ENCODE measurements around the gene GCN1. TPM values are rescaled to one million over a fixed set of nuclear protein-coding genes. Genes with fewer than 3 reads are reported as not detected.

GCN1 gene
- polyA plus RNA-seq, 4 donors, result 12.3 to 47.9 (median 21.0) TPM

- Histone ChIP-seq H3K27me3 (ENCODE audit: control insufficient read depth in 3 of 3, insufficient read depth in 3 of 3, low read length in 3 of 3) (no peaks in the 10 kb centered on the region), H3K36me3 (ENCODE audit: control insufficient read depth in 3 of 3, insufficient read depth in 2 of 3, low read depth in 1 of 3, low read length in 3 of 3) (peaks cover 15 to 94% (median 36%) of the 10 kb centered on the region in 3 donors), H3K4me3 (ENCODE audit: low read depth in 1 of 3, low read length in 3 of 3) (no peak overlapping the region), H3K9me3 (ENCODE audit: control insufficient read depth in 2 of 2, insufficient read depth in 1 of 2, low read depth in 1 of 2, low read length in 1 of 2) (no peaks in the 10 kb centered on the region), H3K4me1 (ENCODE audit: control insufficient read depth in 3 of 3, insufficient read depth in 2 of 3, low read depth in 1 of 3, low read length in 2 of 3) (no peaks in the 10 kb centered on the region), H3K27ac (ENCODE audit: low read depth in 1 of 3, low read length in 2 of 3) (no peak overlapping the region)
- WGBS, 3 donors, result 95 to 98% (median 96%) methylated on average over 15 of the region's 15 CpGs
- DNase-seq (no peak), FAIRE-seq (no peak)
These were observed 63.4 kb downstream of the GCN1 start for GRCh38 chr12:120131116-120131515.

DNA sequence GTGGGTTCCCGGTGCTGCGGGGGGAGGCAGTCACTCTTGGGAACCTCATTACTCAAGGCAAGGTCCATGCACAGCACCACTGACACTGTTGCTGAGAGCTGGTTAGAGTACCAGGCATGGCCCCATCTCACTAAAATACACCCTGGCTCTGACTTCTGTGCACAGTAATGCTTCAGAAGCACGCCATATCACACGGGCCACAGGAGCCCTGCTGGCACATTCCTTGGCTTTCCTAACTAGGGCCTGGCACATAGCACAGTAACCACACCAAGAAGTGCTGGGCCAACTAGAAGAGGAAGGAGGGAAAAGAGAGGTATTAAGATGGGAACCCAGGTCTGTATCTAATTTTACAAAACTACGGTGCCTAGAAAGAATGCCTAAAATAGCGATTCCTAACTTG, 64.5 kb downstream of the GCN1 start:
- Histone ChIP-seq H3K36me3 (ENCODE audit: control insufficient read depth in 3 of 3, insufficient read depth in 2 of 3, low read depth in 1 of 3, low read length in 3 of 3) (peaks cover 15 to 93% (median 35%) of the 10 kb centered on the region in 3 donors), H3K27ac (ENCODE audit: low read depth in 1 of 3, low read length in 2 of 3) (no peak overlapping the region), H3K4me3 (ENCODE audit: low read depth in 1 of 3, low read length in 3 of 3) (no peak overlapping the region), H3K4me1 (ENCODE audit: control insufficient read depth in 3 of 3, insufficient read depth in 2 of 3, low read depth in 1 of 3, low read length in 2 of 3) (no peaks in the 10 kb centered on the region), H3K27me3 (ENCODE audit: control insufficient read depth in 3 of 3, insufficient read depth in 3 of 3, low read length in 3 of 3) (no peaks in the 10 kb centered on the region), H3K9me3 (ENCODE audit: control insufficient read depth in 2 of 2, insufficient read depth in 1 of 2, low read depth in 1 of 2, low read length in 1 of 2) (no peaks in the 10 kb centered on the region)
- 92 to 95% (median 95%) methylated on average over 6 of the region's 6 CpGs for WGBS, 3 donors
- FAIRE-seq, result no peak
- no peak for DNase-seq

- no peaks in the 10 kb centered on the region for H3K27me3 ChIP-seq (ENCODE audit: control insufficient read depth in 3 of 3, insufficient read depth in 3 of 3, low read length in 3 of 3)
- H3K9me3 ChIP-seq (ENCODE audit: control insufficient read depth in 2 of 2, insufficient read depth in 1 of 2, low read depth in 1 of 2, low read length in 1 of 2), result no peaks in the 10 kb centered on the region
- H3K4me3 ChIP-seq (ENCODE audit: low read depth in 1 of 3, low read length in 3 of 3), result no peak overlapping the region
- H3K4me1 ChIP-seq (ENCODE audit: control insufficient read depth in 3 of 3, insufficient read depth in 2 of 3, low read depth in 1 of 3, low read length in 2 of 3), result no peaks in the 10 kb centered on the region
- DNase-seq (no peak), FAIRE-seq (no peak)
- WGBS, 3 donors, result 64 to 88% (median 74%) methylated on average over 2 of the region's 2 CpGs
- H3K27ac ChIP-seq (ENCODE audit: low read depth in 1 of 3, low read length in 2 of 3), result no peak overlapping the region
- H3K36me3 ChIP-seq (ENCODE audit: control insufficient read depth in 3 of 3, insufficient read depth in 2 of 3, low read depth in 1 of 3, low read length in 3 of 3), result peaks cover 15 to 59% (median 18%) of the 10 kb centered on the region in 3 donors
These were observed 67.9 kb downstream of the GCN1 start for GRCh38 chr12:120126635-120127005.

DNA sequence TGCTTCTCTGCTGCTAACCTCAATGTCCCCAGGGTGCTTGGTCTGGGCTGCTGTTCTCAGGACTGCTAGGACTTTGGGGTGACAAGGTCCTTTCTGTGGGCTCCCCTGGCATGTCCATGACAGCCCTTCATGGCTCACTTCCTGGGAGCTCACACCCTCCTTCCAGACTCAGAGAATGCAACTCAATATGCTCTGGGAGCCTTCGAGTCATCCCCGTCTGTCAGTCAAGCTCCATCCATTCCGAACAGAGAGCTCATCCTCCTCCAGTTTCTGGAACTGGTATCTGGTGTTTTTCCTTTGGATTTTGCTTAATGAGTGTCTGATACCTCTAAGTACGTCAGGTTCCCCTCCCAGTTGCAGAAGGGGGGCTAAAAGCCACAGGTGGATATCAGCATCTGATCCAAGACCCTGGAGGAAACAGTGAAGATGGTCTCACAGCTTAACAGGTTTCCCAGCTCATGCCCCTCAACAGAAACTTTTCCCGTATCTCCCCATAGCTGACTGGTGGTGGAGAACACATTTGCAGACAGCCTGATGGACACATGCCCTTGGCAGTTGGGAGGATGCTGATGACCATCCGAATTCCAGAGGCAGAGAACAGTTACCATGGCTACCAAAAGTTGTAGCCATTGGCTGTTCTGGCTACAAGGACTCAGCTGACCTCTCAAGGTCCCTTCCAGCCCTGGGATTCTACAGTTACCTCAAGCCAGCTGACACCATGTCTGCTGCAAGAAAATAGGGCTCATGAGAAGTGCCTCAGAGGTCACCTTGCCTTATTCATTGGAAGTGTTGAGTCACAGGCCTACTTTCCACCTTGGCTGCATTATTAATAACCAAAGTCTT, 68.5 kb downstream of the GCN1 start:
- FAIRE-seq (no peak), DNase-seq (no peak)
- H3K4me3 ChIP-seq (ENCODE audit: low read depth in 1 of 3, low read length in 3 of 3), result no peak overlapping the region
- no peaks in the 10 kb centered on the region for H3K27me3 ChIP-seq (ENCODE audit: control insufficient read depth in 3 of 3, insufficient read depth in 3 of 3, low read length in 3 of 3)
- H3K27ac ChIP-seq (ENCODE audit: low read depth in 1 of 3, low read length in 2 of 3), result no peak overlapping the region
- no peaks in the 10 kb centered on the region for H3K9me3 ChIP-seq (ENCODE audit: control insufficient read depth in 2 of 2, insufficient read depth in 1 of 2, low read depth in 1 of 2, low read length in 1 of 2)
- no peaks in the 10 kb centered on the region for H3K4me1 ChIP-seq (ENCODE audit: control insufficient read depth in 3 of 3, insufficient read depth in 2 of 3, low read depth in 1 of 3, low read length in 2 of 3)
- 87 to 91% (median 90%) methylated on average over 6 of the region's 6 CpGs for WGBS, 3 donors
- H3K36me3 ChIP-seq (ENCODE audit: control insufficient read depth in 3 of 3, insufficient read depth in 2 of 3, low read depth in 1 of 3, low read length in 3 of 3), result peaks cover 11 to 53% (median 18%) of the 10 kb centered on the region in 3 donors

DNA sequence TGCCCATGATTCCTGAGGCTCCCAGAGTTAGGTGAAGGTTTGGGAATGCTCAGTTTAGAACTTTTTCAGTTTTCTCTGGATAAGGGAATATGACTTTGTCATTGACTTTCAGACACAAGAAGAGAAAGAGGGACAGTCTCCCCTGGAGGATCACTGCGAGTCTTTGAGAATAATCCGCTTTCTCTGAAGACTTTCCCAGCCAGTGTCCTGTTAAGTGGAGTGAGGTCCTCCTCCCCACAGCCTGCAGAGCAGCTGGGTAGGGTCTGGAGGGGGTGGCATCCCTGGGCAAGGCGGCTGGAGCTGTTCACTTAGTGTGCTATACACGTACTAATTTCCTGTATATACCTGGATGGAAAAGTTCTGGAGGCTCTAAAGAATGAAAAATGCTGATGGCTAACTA, 69.5 kb downstream of the GCN1 start:
- no peaks in the 10 kb centered on the region for H3K9me3 ChIP-seq (ENCODE audit: control insufficient read depth in 2 of 2, insufficient read depth in 1 of 2, low read depth in 1 of 2, low read length in 1 of 2)
- no peak overlapping the region for H3K4me3 ChIP-seq (ENCODE audit: low read depth in 1 of 3, low read length in 3 of 3)
- no peaks in the 10 kb centered on the region for H3K27me3 ChIP-seq (ENCODE audit: control insufficient read depth in 3 of 3, insufficient read depth in 3 of 3, low read length in 3 of 3)
- DNase-seq, result no peak
- FAIRE-seq, result no peak
- H3K27ac ChIP-seq (ENCODE audit: low read depth in 1 of 3, low read length in 2 of 3), result no peak overlapping the region
- H3K36me3 ChIP-seq (ENCODE audit: control insufficient read depth in 3 of 3, insufficient read depth in 2 of 3, low read depth in 1 of 3, low read length in 3 of 3), result peaks cover 10 to 44% (median 14%) of the 10 kb centered on the region in 3 donors
- 86 to 91% (median 87%) methylated on average over 4 of the region's 4 CpGs for WGBS, 3 donors
- H3K4me1 ChIP-seq (ENCODE audit: control insufficient read depth in 3 of 3, insufficient read depth in 2 of 3, low read depth in 1 of 3, low read length in 2 of 3), result no peaks in the 10 kb centered on the region

GRCh38 chr12:120121766-120122293, 72.7 kb downstream of the GCN1 start:
- Histone ChIP-seq H3K9me3 (ENCODE audit: control insufficient read depth in 2 of 2, insufficient read depth in 1 of 2, low read depth in 1 of 2, low read length in 1 of 2) (no peaks in the 10 kb centered on the region), H3K4me1 (ENCODE audit: control insufficient read depth in 3 of 3, insufficient read depth in 2 of 3, low read depth in 1 of 3, low read length in 2 of 3) (peaks cover 3 to 11% (median 10%) of the 10 kb centered on the region in 3 donors), H3K27me3 (ENCODE audit: control insufficient read depth in 3 of 3, insufficient read depth in 3 of 3, low read length in 3 of 3) (no peaks in the 10 kb centered on the region), H3K4me3 (ENCODE audit: low read depth in 1 of 3, low read length in 3 of 3) (no peak overlapping the region), H3K36me3 (ENCODE audit: control insufficient read depth in 3 of 3, insufficient read depth in 2 of 3, low read depth in 1 of 3, low read length in 3 of 3) (peaks cover 0 to 13% (median 0%) of the 10 kb centered on the region in 3 donors), H3K27ac (ENCODE audit: low read depth in 1 of 3, low read length in 2 of 3) (no peak overlapping the region)
- WGBS, 3 donors, result 26 to 52% (median 37%) methylated on average over 4 of the region's 4 CpGs
- DNase-seq, result peak in 1 of 2 donors; percentile 27
- no peak for FAIRE-seq

GRCh38 chr12:120121343-120121742, 73.2 kb downstream of the GCN1 start:
- H3K9me3 ChIP-seq (ENCODE audit: control insufficient read depth in 2 of 2, insufficient read depth in 1 of 2, low read depth in 1 of 2, low read length in 1 of 2), result no peaks in the 10 kb centered on the region
- WGBS, 3 donors, result 52 to 58% (median 57%) methylated on average over 2 of the region's 2 CpGs
- no peaks in the 10 kb centered on the region for H3K27me3 ChIP-seq (ENCODE audit: control insufficient read depth in 3 of 3, insufficient read depth in 3 of 3, low read length in 3 of 3)
- H3K4me3 ChIP-seq (ENCODE audit: low read depth in 1 of 3, low read length in 3 of 3), result no peak overlapping the region
- H3K36me3 ChIP-seq (ENCODE audit: control insufficient read depth in 3 of 3, insufficient read depth in 2 of 3, low read depth in 1 of 3, low read length in 3 of 3), result peaks cover 0 to 9% (median 0%) of the 10 kb centered on the region in 3 donors
- FAIRE-seq, result no peak
- peaks cover 3 to 11% (median 10%) of the 10 kb centered on the region in 3 donors for H3K4me1 ChIP-seq (ENCODE audit: control insufficient read depth in 3 of 3, insufficient read depth in 2 of 3, low read depth in 1 of 3, low read length in 2 of 3)
- H3K27ac ChIP-seq (ENCODE audit: low read depth in 1 of 3, low read length in 2 of 3), result no peak overlapping the region
- no peak for DNase-seq

- Histone ChIP-seq H3K36me3 (ENCODE audit: control insufficient read depth in 3 of 3, insufficient read depth in 2 of 3, low read depth in 1 of 3, low read length in 3 of 3) (peaks cover 0 to 6% (median 0%) of the 10 kb centered on the region in 3 donors), H3K9me3 (ENCODE audit: control insufficient read depth in 2 of 2, insufficient read depth in 1 of 2, low read depth in 1 of 2, low read length in 1 of 2) (no peaks in the 10 kb centered on the region), H3K27me3 (ENCODE audit: control insufficient read depth in 3 of 3, insufficient read depth in 3 of 3, low read length in 3 of 3) (no peaks in the 10 kb centered on the region), H3K4me1 (ENCODE audit: control insufficient read depth in 3 of 3, insufficient read depth in 2 of 3, low read depth in 1 of 3, low read length in 2 of 3) (peaks cover 7 to 23% (median 19%) of the 10 kb centered on the region in 3 donors), H3K4me3 (ENCODE audit: low read depth in 1 of 3, low read length in 3 of 3) (no peak overlapping the region), H3K27ac (ENCODE audit: low read depth in 1 of 3, low read length in 2 of 3) (peak overlapping the region in 1 of 3 donors; percentile 52)
- FAIRE-seq, result no peak
- no peak for DNase-seq
- 66 to 84% (median 80%) methylated on average over 9 of the region's 9 CpGs for WGBS, 3 donors
These were observed 75.1 kb downstream of the GCN1 start for GRCh38 chr12:120119271-120119973.
